GM12874 (cell line): Measurements from ENCODE around the gene TMEFF2.

Source experiments
- CTCF ChIP-seq: IDR thresholded peaks from 2 replicates; pipeline ENCODE4 v1.5.1; 2011; ENCODE audit warnings: low read depth, mild to moderate bottlenecking, control low read depth, low read length, moderate library complexity; ENCODE audit not compliant: insufficient read depth

The TMEFF2 gene

GRCh38 chr2:192157776-192158175, 37.0 kb downstream of the TMEFF2 start:
- TF ChIP-seq CTCF: no peak

- TF ChIP-seq CTCF: no peak
Observed at GRCh38 chr2:192155511-192156118, 39.1 kb downstream of the TMEFF2 start.

- no peak for TF ChIP-seq CTCF
Observed at GRCh38 chr2:192153561-192153960, 41.2 kb downstream of the TMEFF2 start.

GRCh38 chr2:192151853-192152252, 42.9 kb downstream of the TMEFF2 start:
- no peak for TF ChIP-seq CTCF

- no peak for TF ChIP-seq CTCF
Observed at GRCh38 chr2:192150166-192150565, 44.6 kb downstream of the TMEFF2 start.

GRCh38 chr2:192148620-192149321, 46.0 kb downstream of the TMEFF2 start:
- no peak for TF ChIP-seq CTCF

- no peak for TF ChIP-seq CTCF
Observed at GRCh38 chr2:192148241-192148619, 46.5 kb downstream of the TMEFF2 start.
